CD4-positive, alpha-beta T cell treated with Interleukin-12 subunit alpha and Interleukin-12 subunit beta, for 1 hour (primary cell): ENCODE measurements around the gene KCND2.

Source experiments
- DNase-seq: peaks from one replicate; pipeline ENCODE4 v3.0.0-alpha.2; 2020

KCND2 gene

DNA sequence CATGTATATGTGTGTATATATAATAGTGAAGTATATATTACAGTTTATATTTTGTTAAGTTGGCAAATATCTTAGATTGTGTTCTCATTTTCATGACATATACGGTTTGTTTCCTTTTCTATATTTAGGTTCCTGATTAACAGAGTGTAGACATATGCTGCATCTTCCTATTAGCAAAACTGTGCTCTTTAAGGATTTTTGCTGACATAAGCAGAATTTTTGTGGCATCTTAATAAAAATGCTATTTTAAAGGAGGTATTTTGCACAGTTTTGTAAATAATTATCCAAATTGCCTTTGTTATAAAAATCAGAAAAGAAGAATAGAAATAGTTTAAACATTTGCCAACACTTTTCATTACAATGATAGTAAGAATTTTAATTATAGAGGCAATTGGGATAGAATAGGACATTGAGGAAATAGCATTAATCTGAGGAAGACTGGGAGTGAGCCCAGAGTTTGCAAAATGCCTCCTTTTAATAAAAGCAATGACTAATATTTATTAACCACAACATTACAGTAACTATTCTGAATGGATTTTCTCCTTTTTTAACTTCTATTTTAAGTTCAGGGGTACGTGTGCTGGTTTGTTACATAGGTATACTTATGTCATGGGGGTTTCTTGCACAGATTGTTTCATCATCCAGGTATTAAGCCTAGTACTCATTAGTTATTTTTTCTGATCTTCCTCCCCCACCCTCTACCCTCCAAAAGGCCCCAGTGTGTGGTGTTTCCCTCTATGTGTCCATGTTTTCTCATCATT, 38.2 kb downstream of the KCND2 start:
- no peak for DNase-seq

DNA sequence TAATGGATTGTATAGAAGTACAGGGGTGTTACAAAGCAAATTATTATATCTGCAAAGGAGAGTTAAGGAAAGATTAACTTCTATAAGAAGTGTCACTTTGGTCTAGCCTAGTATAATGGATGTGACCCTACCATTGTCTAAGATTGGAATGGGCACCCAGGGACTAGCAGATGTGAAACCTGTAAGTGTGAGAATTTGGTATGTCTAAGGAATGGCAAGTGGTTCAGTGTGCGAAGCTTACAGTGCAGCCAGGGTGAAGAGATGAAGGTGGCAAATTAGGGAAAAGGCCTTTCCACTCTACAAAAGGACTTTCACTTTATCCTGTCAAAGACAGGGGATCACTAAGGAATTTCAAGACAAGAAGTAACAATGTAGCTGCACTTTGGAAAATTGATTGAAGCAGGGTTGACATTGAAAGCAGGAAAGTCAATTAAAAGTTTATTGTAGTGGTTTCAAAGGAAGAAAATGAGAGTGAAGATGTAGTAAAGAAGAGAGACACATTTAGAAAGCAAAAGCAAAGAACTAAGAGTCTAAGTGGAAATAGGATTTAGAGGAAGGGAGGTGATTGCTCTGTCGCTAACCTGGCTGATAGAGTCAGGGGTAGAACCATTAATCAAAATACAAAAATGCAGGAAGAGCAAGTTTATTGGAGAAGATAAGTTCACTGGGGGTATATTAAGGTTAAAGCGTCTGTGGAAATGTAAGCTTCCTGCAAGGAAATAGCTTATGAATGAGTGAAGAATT, 47.4 kb downstream of the KCND2 start:
- DNase-seq, result no peak

DNA sequence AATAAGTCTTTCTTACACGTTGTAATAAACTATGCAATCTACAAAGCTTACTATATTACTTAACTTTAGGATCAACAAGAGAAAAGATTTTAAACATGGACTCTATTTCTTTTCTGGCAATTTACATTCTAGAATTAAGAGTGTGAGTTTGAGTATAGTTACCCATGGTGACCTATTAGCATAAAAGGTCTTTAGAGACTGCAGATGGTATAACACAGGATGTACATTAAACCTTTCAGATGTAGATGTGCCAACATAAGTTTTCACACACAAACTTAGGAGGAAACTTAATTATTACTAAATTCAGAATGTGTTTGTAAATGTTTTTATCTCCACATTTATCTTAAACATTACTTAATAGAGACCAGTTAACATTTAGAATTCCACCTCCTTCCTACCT, 54.1 kb downstream of the KCND2 start:
- DNase-seq, result no peak

DNA sequence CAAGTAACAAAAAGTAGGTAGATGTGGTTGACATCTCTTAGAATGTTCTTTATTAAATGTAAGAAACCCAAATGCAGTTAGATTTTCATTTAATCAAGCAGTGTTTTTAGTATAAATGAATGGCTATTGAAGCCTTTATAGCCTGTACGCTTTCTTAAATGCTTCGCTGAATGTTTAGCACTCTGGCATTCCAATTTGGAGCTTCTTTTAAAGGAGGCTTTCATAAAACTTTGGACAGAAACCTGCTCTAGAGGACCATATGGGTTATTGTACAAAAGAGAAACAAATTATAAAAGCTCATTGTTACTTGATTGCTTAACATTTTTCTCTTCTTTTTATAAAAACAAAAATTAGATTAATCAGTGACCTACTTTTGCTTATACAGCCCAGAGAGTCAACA, 59.5 kb downstream of the KCND2 start:
- DNase-seq, result no peak

GRCh38 chr7:120334475-120334874, 61.5 kb downstream of the KCND2 start:
- no peak for DNase-seq

DNA sequence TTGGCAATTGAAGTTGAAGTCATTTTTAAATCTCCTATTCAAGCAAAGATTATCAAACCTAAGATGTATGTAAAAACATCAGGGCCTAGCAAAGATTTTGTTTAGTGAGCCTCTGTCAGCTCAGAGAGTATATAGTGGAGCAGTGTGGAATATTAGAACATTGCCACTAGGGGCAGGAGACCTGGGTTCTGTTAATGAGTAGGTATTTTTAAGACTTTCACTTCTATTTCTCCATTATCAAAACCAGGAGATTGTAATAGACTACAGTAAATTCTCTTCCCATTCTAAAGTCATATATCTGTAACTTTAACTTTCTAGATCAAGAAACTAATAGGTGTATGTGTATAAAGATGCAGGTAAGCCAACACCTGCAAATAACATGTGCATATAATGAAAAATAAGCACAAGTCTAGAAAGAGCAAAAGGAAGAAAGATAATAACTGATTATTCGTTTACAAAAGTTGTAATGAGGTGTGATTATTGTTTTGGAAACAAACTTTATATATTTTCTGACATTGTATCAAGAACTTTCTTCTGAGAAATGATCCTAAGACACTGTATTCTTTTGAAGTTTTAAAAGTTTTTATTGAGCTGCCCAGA, 64.4 kb downstream of the KCND2 start:
- no peak for DNase-seq

DNA sequence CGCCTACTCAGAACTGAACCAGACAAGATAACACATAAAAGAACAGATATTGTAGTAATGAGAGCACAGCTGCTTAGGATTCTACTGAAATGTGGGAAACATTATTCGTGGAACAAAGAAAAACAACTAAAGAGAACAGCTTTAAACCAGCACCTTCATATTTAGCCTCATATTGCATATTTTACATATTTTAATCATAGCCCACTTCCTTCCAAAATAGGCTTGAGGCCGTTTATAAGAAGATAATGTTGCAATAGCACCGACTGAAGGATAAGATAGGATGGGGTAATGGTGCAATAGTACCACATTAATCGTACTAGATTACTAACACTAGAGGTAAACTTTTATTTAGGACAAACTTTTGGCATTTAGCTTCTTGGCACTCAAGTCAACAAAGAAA, 71.3 kb downstream of the KCND2 start:
- no peak for DNase-seq

DNA sequence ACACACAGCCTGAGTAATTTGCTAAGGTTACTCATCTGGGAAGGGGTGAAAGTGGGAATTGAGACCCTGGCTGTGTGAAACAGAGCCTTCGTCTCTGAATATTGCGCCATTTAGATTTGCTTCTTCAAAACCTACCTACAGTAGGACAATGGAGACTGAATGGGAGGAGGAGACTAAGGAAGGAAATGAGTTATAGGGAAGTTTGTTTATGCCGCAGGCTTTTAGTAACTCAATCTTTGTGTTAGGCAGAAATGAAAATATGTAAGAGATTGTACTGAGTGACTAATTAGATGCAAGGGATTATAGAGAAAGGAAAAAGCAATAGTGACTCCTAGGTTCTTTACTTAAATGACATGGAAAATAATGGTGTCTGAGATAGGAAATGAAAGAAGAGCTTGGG, 80.2 kb downstream of the KCND2 start:
- DNase-seq, result no peak

- DNase-seq, result no peak
Measured at GRCh38 chr7:120360918-120361317, 87.9 kb downstream of the KCND2 start.

- DNase-seq, result no peak
Measured at GRCh38 chr7:120363414-120363813, 90.4 kb downstream of the KCND2 start.

DNA sequence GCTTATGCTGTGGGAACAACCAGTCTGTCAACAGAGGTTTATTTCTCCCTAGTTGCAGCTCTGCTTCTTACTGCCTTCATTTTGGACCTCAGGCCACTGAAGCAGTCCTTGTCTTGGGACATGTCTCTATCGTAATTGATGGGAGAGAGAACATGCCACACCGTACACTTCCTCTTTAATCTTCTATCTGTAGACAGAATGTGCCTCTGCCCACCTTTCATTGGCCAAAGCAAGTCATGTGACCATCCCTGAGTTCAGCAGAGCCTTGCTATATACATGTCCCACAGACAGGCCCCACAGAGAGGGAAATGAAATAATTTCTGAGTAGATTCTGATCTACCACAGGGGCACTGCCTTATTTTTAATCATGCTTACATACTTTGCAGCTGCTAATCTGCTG, 98.0 kb downstream of the KCND2 start:
- no peak for DNase-seq

GRCh38 chr7:120373174-120373573, 100.2 kb downstream of the KCND2 start:
- no peak for DNase-seq

DNA sequence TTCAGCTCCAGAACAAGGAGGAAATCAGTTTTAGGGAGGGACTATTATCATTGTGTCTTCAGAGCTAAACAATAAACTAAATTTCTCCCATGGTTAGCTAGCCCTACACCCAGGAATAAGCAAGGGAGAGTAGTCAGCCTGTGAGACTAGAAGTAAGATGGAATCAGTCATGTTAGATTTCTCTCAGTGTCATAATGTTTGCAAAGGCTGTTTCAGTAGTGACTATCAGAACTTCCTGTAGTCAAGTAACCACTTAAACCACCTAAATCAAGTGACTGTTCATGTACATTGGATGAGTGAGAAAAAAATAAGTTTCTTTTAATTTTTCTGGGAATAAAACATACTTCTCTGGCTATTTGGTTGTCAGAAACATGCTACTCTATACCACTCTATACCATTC, 121.6 kb downstream of the KCND2 start:
- DNase-seq, result no peak

GRCh38 chr7:120395526-120396019, 122.6 kb downstream of the KCND2 start:
- DNase-seq, result no peak

DNA sequence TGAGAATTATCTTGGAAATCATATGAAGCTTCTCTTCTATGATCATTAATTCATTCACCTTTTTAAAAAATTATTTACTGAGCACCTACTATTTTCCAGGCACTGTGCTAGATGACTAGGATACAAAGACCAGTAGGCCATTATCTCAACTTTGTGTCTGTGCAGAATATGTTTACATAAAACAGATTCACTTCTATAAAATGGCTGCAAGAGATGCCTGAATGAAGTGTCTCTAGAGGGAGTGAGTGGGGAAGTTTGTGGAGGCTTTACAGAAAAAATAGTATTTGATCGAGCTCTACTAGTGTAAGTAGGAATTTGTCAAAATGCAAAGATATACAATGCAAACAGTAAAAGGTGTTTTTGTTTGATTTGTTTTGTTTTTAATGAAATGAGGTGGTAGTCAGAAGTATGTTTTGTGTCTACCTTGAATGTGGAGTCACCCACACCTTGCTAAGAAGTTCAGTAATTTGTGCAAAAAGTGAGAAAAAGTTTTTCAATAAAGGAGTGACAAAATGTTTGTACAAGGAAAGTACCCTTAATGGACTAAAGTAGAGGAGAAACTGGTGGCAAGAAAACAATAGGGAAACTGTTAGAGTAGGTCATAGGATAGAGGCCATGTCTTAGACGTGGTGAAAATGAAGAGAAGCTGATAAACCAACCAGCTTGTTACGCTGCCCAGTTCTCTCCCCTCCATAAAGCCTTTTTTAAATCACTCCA, 125.5 kb downstream of the KCND2 start:
- no peak for DNase-seq

- DNase-seq, result no peak
Measured at GRCh38 chr7:120400806-120401455, 128.0 kb downstream of the KCND2 start.

DNA sequence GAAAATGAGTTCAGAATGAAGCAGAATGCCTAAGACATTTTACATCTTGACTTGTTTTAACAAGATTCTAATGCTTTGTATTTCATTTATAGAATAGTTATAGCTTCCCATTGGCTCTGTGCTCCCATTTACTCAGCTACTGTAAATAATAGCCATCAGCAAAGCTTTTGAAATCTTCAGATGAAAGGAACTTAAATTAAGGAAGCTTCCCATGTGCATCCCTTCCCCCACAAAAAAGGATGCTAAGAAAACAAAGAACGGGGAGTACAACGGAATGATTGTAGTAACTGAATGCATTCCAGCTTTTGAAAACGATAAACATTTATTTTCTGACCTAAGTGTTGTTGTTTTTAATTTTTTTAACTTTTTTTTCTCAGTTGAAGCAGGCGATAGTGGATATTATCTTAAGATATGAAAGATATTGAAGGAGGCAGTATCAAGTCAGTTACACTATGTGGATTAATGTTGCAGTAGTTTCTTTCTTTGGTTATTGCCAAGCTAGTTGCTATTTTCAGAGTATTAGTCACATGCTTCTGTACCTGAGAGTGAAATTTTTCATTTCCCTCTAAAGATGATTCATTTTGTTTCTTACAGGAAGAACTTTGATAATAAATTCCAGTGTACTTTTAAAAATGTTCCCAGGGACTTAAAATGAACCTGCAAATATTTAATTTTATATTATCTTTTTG, 129.2 kb downstream of the KCND2 start:
- no peak for DNase-seq

- no peak for DNase-seq
Measured at GRCh38 chr7:120402801-120403200, 129.8 kb downstream of the KCND2 start.

- DNase-seq, result no peak
Measured at GRCh38 chr7:120404042-120404441, 131.1 kb downstream of the KCND2 start.

GRCh38 chr7:120405652-120406051, 132.7 kb downstream of the KCND2 start:
- DNase-seq, result no peak

GRCh38 chr7:120407010-120407409, 134.0 kb downstream of the KCND2 start:
- no peak for DNase-seq
